ENCODE data around the gene HOMER3.

HOMER3 gene

GRCh38 chr19:18915639-18916038 lies 25.4 kb downstream of the HOMER3 start:
- no peak overlapping the region for H3K9ac ChIP-seq (ENCODE audit: low read length)
- H3K9me3 ChIP-seq (ENCODE audit: control insufficient read depth, low read length): no peaks in the 10 kb centered on the region
- H3K36me3 ChIP-seq (ENCODE audit: control insufficient read depth, insufficient read depth, low read length): no peaks in the 10 kb centered on the region
- H3K27me3 ChIP-seq (ENCODE audit: control insufficient read depth, insufficient read depth, low read length): no peaks in the 10 kb centered on the region
- no peak overlapping the region for H3K4me3 ChIP-seq (ENCODE audit: low read length)
- H3K4me1 ChIP-seq (ENCODE audit: control insufficient read depth, insufficient read depth, low read length): peaks cover 13% of the 10 kb centered on the region

- H3K4me1 ChIP-seq (ENCODE audit: control insufficient read depth, insufficient read depth, low read length): peaks cover 6% of the 10 kb centered on the region
- H3K9me3 ChIP-seq (ENCODE audit: control insufficient read depth, low read length): no peaks in the 10 kb centered on the region
- no peak overlapping the region for H3K9ac ChIP-seq (ENCODE audit: low read length)
- no peaks in the 10 kb centered on the region for H3K27me3 ChIP-seq (ENCODE audit: control insufficient read depth, insufficient read depth, low read length)
- H3K36me3 ChIP-seq (ENCODE audit: control insufficient read depth, insufficient read depth, low read length): no peaks in the 10 kb centered on the region
- no peak overlapping the region for H3K4me3 ChIP-seq (ENCODE audit: low read length)
Measured at GRCh38 chr19:18913466-18913865, 27.6 kb downstream of the HOMER3 start.

- H3K36me3 ChIP-seq (ENCODE audit: control insufficient read depth, insufficient read depth, low read length): no peaks in the 10 kb centered on the region
- peaks cover 6% of the 10 kb centered on the region for H3K4me1 ChIP-seq (ENCODE audit: control insufficient read depth, insufficient read depth, low read length)
- no peaks in the 10 kb centered on the region for H3K27me3 ChIP-seq (ENCODE audit: control insufficient read depth, insufficient read depth, low read length)
- no peak overlapping the region for H3K4me3 ChIP-seq (ENCODE audit: low read length)
- H3K9me3 ChIP-seq (ENCODE audit: control insufficient read depth, low read length): no peaks in the 10 kb centered on the region
- H3K9ac ChIP-seq (ENCODE audit: low read length): no peak overlapping the region
Measured at GRCh38 chr19:18912933-18913332, 28.1 kb downstream of the HOMER3 start.

GRCh38 chr19:18910801-18911436 lies 30.1 kb downstream of the HOMER3 start:
- no peaks in the 10 kb centered on the region for H3K4me1 ChIP-seq (ENCODE audit: control insufficient read depth, insufficient read depth, low read length)
- H3K4me3 ChIP-seq (ENCODE audit: low read length): no peak overlapping the region
- H3K27me3 ChIP-seq (ENCODE audit: control insufficient read depth, insufficient read depth, low read length): no peaks in the 10 kb centered on the region
- H3K36me3 ChIP-seq (ENCODE audit: control insufficient read depth, insufficient read depth, low read length): no peaks in the 10 kb centered on the region
- no peak overlapping the region for H3K9ac ChIP-seq (ENCODE audit: low read length)
- no peaks in the 10 kb centered on the region for H3K9me3 ChIP-seq (ENCODE audit: control insufficient read depth, low read length)

- H3K4me1 ChIP-seq (ENCODE audit: control insufficient read depth, insufficient read depth, low read length): no peaks in the 10 kb centered on the region
- H3K9me3 ChIP-seq (ENCODE audit: control insufficient read depth, low read length): no peaks in the 10 kb centered on the region
- H3K27me3 ChIP-seq (ENCODE audit: control insufficient read depth, insufficient read depth, low read length): no peaks in the 10 kb centered on the region
- no peak overlapping the region for H3K9ac ChIP-seq (ENCODE audit: low read length)
- peaks cover 6% of the 10 kb centered on the region for H3K36me3 ChIP-seq (ENCODE audit: control insufficient read depth, insufficient read depth, low read length)
- H3K4me3 ChIP-seq (ENCODE audit: low read length): no peak overlapping the region
Measured at GRCh38 chr19:18910010-18910409, 31.0 kb downstream of the HOMER3 start.

GRCh38 chr19:18908917-18909619 lies 31.9 kb downstream of the HOMER3 start:
- Histone ChIP-seq H3K36me3 (ENCODE audit: control insufficient read depth, insufficient read depth, low read length) (peaks cover 13% of the 10 kb centered on the region), H3K9ac (ENCODE audit: low read length) (no peak overlapping the region), H3K9me3 (ENCODE audit: control insufficient read depth, low read length) (no peaks in the 10 kb centered on the region), H3K4me3 (ENCODE audit: low read length) (no peak overlapping the region), H3K4me1 (ENCODE audit: control insufficient read depth, insufficient read depth, low read length) (no peaks in the 10 kb centered on the region), H3K27me3 (ENCODE audit: control insufficient read depth, insufficient read depth, low read length) (no peaks in the 10 kb centered on the region)

- H3K36me3 ChIP-seq (ENCODE audit: control insufficient read depth, insufficient read depth, low read length): peaks cover 13% of the 10 kb centered on the region
- no peaks in the 10 kb centered on the region for H3K4me1 ChIP-seq (ENCODE audit: control insufficient read depth, insufficient read depth, low read length)
- no peaks in the 10 kb centered on the region for H3K27me3 ChIP-seq (ENCODE audit: control insufficient read depth, insufficient read depth, low read length)
- H3K4me3 ChIP-seq (ENCODE audit: low read length): no peak overlapping the region
- no peaks in the 10 kb centered on the region for H3K9me3 ChIP-seq (ENCODE audit: control insufficient read depth, low read length)
- H3K9ac ChIP-seq (ENCODE audit: low read length): no peak overlapping the region
Measured at GRCh38 chr19:18906605-18907519, 34.2 kb downstream of the HOMER3 start.

GRCh38 chr19:18905513-18906236 lies 35.3 kb downstream of the HOMER3 start:
- H3K4me3 ChIP-seq (ENCODE audit: low read length): no peak overlapping the region
- H3K27me3 ChIP-seq (ENCODE audit: control insufficient read depth, insufficient read depth, low read length): no peaks in the 10 kb centered on the region
- peaks cover 13% of the 10 kb centered on the region for H3K36me3 ChIP-seq (ENCODE audit: control insufficient read depth, insufficient read depth, low read length)
- H3K4me1 ChIP-seq (ENCODE audit: control insufficient read depth, insufficient read depth, low read length): no peaks in the 10 kb centered on the region
- no peaks in the 10 kb centered on the region for H3K9me3 ChIP-seq (ENCODE audit: control insufficient read depth, low read length)
- H3K9ac ChIP-seq (ENCODE audit: low read length): no peak overlapping the region

- no peak overlapping the region for H3K9ac ChIP-seq (ENCODE audit: low read length)
- H3K4me1 ChIP-seq (ENCODE audit: control insufficient read depth, insufficient read depth, low read length): no peaks in the 10 kb centered on the region
- H3K9me3 ChIP-seq (ENCODE audit: control insufficient read depth, low read length): no peaks in the 10 kb centered on the region
- no peaks in the 10 kb centered on the region for H3K27me3 ChIP-seq (ENCODE audit: control insufficient read depth, insufficient read depth, low read length)
- peaks cover 13% of the 10 kb centered on the region for H3K36me3 ChIP-seq (ENCODE audit: control insufficient read depth, insufficient read depth, low read length)
- H3K4me3 ChIP-seq (ENCODE audit: low read length): no peak overlapping the region
Measured at GRCh38 chr19:18905058-18905456, 36.0 kb downstream of the HOMER3 start.

GRCh38 chr19:18904334-18905057 lies 36.5 kb downstream of the HOMER3 start:
- Histone ChIP-seq H3K9ac (ENCODE audit: low read length) (no peak overlapping the region), H3K36me3 (ENCODE audit: control insufficient read depth, insufficient read depth, low read length) (peaks cover 13% of the 10 kb centered on the region), H3K4me1 (ENCODE audit: control insufficient read depth, insufficient read depth, low read length) (no peaks in the 10 kb centered on the region)

More at GRCh38 chr19:18904334-18905057, 36.5 kb downstream of the HOMER3 start:
- H3K4me3 ChIP-seq (ENCODE audit: low read length): no peak overlapping the region
- no peaks in the 10 kb centered on the region for H3K9me3 ChIP-seq (ENCODE audit: control insufficient read depth, low read length)
- no peaks in the 10 kb centered on the region for H3K27me3 ChIP-seq (ENCODE audit: control insufficient read depth, insufficient read depth, low read length)
